Endothelial cell of umbilical vein (primary cell): ENCODE measurements around the gene FZD2.
"Not testable (repeated sequence)": the region's sequence is repeated elsewhere in the genome, so short reads cannot be mapped to it uniquely, and the experiment has no call there.

Source experiments
- CTCF ChIP-seq, 2 donors: IDR thresholded peaks; 1 replicate in 1 of 2; 2 replicates in 1 of 2; pipeline ENCODE4 v1.5.1; 2011; ENCODE audit warnings: low read length in 2 of 2, mild to moderate bottlenecking in 2 of 2, moderate library complexity in 2 of 2, control low read depth in 1 of 2, inconsistent platforms in 1 of 2, low read depth in 1 of 2; ENCODE audit not compliant: insufficient read depth in 1 of 2; ENCODE audit errors: extremely low read depth in 1 of 2
- MAX ChIP-seq: IDR thresholded peaks from 2 replicates; pipeline ENCODE4 v1.6.1; 2011; ENCODE audit not compliant: insufficient read depth, insufficient read length
- POLR2A ChIP-seq: IDR thresholded peaks from 2 replicates; pipeline ENCODE4 v1.6.1; 2012; ENCODE audit warnings: low read depth, mild to moderate bottlenecking, control low read depth, low read length

DNA sequence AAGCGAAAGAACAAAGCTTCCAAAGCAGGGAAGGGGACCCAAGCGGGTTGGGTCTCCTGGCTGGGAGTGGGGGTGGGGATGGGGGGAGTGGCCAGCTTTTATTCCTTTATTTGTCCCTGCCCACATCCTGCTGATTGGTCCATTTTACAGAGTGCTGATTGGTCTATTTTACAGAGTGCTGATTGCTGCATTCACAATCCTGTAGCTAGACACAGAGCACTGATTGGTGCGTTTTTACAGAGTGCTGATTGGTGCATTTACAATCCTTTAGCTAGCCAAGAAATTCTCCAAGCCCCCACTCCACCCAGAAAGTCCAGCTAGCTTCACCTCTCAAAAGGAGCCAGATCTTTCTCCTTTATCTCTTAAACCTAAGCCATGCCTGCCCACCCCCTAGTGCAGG lies 19.4 kb upstream of the FZD2 start:
- TF ChIP-seq MAX; POLR2A; CTCF (IDR thresholded peaks at IDR 0.05; ENCODE audit: extremely low read depth in 1 of 2, insufficient read depth in 1 of 2, low read depth in 1 of 2, low read length in 2 of 2): not testable (repeated sequence)
